ENCODE data around the gene OR2A14. TPM values are rescaled to one million over a fixed set of nuclear protein-coding genes. Genes with fewer than 3 reads are reported as not detected.

Gene OR2A14
- total RNA-seq, 2 donors from 2014 or later, result not detected

GRCh38 chr7:144132262-144132661 lies 9.3 kb downstream of the OR2A14 start:
- TF ChIP-seq CTCF (IDR thresholded peaks at IDR 0.05), result no peak
- Histone ChIP-seq H3K36me3 (no peaks in the 10 kb centered on the region), H3K27ac (no peak overlapping the region), H3K4me1 (no peaks in the 10 kb centered on the region), H3K27me3 (no peaks in the 10 kb centered on the region), H3K9me3 (no peaks in the 10 kb centered on the region), H3K9ac (ENCODE audit: low read depth in 2 of 2, low read length in 2 of 2) (no peak overlapping the region), H3K4me3 (no peak overlapping the region)
- intact Hi-C loops (cut with DNase I), result no loop called here
- no peak for DNase-seq

- no peak overlapping the region for H3K4me3 ChIP-seq
- intact Hi-C loops (cut with DNase I), result no loop called here
- H3K9me3 ChIP-seq, result no peaks in the 10 kb centered on the region
- no peaks in the 10 kb centered on the region for H3K4me1 ChIP-seq
- DNase-seq, result no peak
- no peaks in the 10 kb centered on the region for H3K27me3 ChIP-seq
- no peak overlapping the region for H3K27ac ChIP-seq
- no peak overlapping the region for H3K9ac ChIP-seq (ENCODE audit: low read depth in 2 of 2, low read length in 2 of 2)
- TF ChIP-seq CTCF (IDR thresholded peaks at IDR 0.05), result no peak
- no peaks in the 10 kb centered on the region for H3K36me3 ChIP-seq
These were observed 10.3 kb downstream of the OR2A14 start for GRCh38 chr7:144133307-144133706.

DNA sequence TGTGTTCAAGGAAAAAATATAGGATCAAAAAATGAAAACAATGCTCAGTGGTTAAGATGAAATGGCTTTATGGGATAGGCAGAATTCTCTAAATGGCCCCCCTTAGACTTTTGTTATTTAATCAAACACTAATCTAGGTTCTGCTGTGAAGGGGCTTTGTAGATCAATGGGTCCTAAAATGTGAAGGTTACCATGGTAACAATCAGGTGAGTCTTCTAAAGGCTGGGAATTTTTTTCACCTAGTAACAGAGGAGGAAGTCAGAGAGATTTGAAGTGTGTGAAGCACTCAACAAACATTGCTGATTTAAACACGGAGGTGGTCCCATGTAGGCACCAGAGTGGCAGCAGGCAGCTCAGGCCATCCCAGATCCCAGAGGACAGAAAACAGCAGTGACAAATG lies 11.1 kb downstream of the OR2A14 start:
- Histone ChIP-seq H3K4me1 (no peaks in the 10 kb centered on the region), H3K27me3 (no peaks in the 10 kb centered on the region), H3K4me3 (no peak overlapping the region), H3K27ac (no peak overlapping the region), H3K9me3 (no peaks in the 10 kb centered on the region), H3K36me3 (no peaks in the 10 kb centered on the region), H3K9ac (ENCODE audit: low read depth in 2 of 2, low read length in 2 of 2) (no peak overlapping the region)
- TF ChIP-seq CTCF (IDR thresholded peaks at IDR 0.05), result no peak
- intact Hi-C loops (cut with DNase I), result no loop called here
- DNase-seq, result no peak

- no peak for TF ChIP-seq CTCF (IDR thresholded peaks at IDR 0.05)
- Histone ChIP-seq H3K36me3 (no peaks in the 10 kb centered on the region), H3K9ac (ENCODE audit: low read depth in 2 of 2, low read length in 2 of 2) (no peak overlapping the region), H3K4me3 (no peak overlapping the region), H3K27me3 (no peaks in the 10 kb centered on the region), H3K4me1 (no peaks in the 10 kb centered on the region), H3K9me3 (no peaks in the 10 kb centered on the region), H3K27ac (no peak overlapping the region)
- no peak for DNase-seq
- intact Hi-C loops (cut with DNase I), result no loop called here
These were observed 14.5 kb downstream of the OR2A14 start for GRCh38 chr7:144137501-144137900.

GRCh38 chr7:144142187-144142586 lies 19.2 kb downstream of the OR2A14 start:
- no peak overlapping the region for H3K27ac ChIP-seq
- intact Hi-C loops (cut with DNase I), result no loop called here
- no peaks in the 10 kb centered on the region for H3K4me1 ChIP-seq
- TF ChIP-seq CTCF (IDR thresholded peaks at IDR 0.05), result no peak
- H3K9me3 ChIP-seq, result no peaks in the 10 kb centered on the region
- no peak for DNase-seq
- H3K4me3 ChIP-seq, result no peak overlapping the region
- H3K9ac ChIP-seq (ENCODE audit: low read depth in 2 of 2, low read length in 2 of 2), result no peak overlapping the region
- no peaks in the 10 kb centered on the region for H3K27me3 ChIP-seq
- no peaks in the 10 kb centered on the region for H3K36me3 ChIP-seq

DNA sequence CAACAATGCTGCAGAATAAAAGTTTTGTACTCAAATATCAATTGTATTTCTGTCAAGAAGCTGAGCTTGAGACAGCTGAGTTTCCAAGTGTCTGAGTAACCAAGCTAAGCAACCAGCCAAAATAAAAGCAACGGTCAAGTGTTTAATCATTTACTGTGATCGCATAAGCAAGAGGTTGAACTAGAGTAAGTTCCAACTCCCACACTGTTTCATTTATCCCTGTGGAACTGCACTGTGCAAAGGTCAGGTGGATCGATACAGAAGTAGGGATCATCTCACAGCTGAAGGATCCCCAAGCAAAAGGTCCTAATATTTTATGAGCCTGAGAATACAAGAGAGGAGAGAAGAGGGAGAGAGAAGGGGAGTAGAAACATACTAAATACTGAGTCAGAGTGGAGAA lies 21.4 kb downstream of the OR2A14 start:
- no peak for DNase-seq
- Histone ChIP-seq H3K9ac (ENCODE audit: low read depth in 2 of 2, low read length in 2 of 2) (no peak overlapping the region), H3K4me1 (no peaks in the 10 kb centered on the region), H3K4me3 (no peak overlapping the region), H3K27ac (no peak overlapping the region), H3K9me3 (no peaks in the 10 kb centered on the region), H3K36me3 (no peaks in the 10 kb centered on the region), H3K27me3 (no peaks in the 10 kb centered on the region)
- intact Hi-C loops (cut with DNase I), result no loop called here
- TF ChIP-seq CTCF (IDR thresholded peaks at IDR 0.05), result no peak
